HG03045 (cell line): Measurements from ENCODE around the gene UST.
"Not testable (repeated sequence)": the region's sequence is repeated elsewhere in the genome, so short reads cannot be mapped to it uniquely, and the experiment has no call there.

ENCODE experiments used
- ATAC-seq: cut with Tn5 transposase; IDR thresholded peaks from one replicate; pipeline ENCODE4 v1.9.1; 2021; ENCODE audit warnings: mild to moderate bottlenecking, moderate library complexity; ENCODE audit not compliant: unreplicated experiment

The UST gene

GRCh38 chr6:148735989-148736388 lies 10.8 kb upstream of the UST start:
- ATAC-seq = no peak

GRCh38 chr6:148736774-148737412 lies 9.9 kb upstream of the UST start:
- no peak for ATAC-seq

GRCh38 chr6:148737806-148738205 lies 9.0 kb upstream of the UST start:
- no peak for ATAC-seq

- ATAC-seq = no peak
These were observed 7.6 kb upstream of the UST start for GRCh38 chr6:148738946-148739821.

GRCh38 chr6:148739822-148740128 lies 7.1 kb upstream of the UST start:
- ATAC-seq = no peak

GRCh38 chr6:148743476-148743875 lies 3.4 kb upstream of the UST start:
- ATAC-seq = no peak

- ATAC-seq = no peak
These were observed 904 bp upstream of the UST start for GRCh38 chr6:148745926-148746325.

GRCh38 chr6:148747145-148747470 lies 278 bp downstream of the UST start:
- no peak for ATAC-seq

- ATAC-seq = no peak
These were observed 788 bp downstream of the UST start for GRCh38 chr6:148747471-148748165.

GRCh38 chr6:148749674-148750073 lies 2.8 kb downstream of the UST start:
- ATAC-seq = no peak

GRCh38 chr6:148750838-148751792 lies 4.3 kb downstream of the UST start:
- no peak for ATAC-seq

- ATAC-seq = no peak
These were observed 5.0 kb downstream of the UST start for GRCh38 chr6:148751793-148752170.

- not testable (repeated sequence) for ATAC-seq
These were observed 8.5 kb downstream of the UST start for GRCh38 chr6:148755379-148755778.

GRCh38 chr6:148757944-148758480 lies 11.2 kb downstream of the UST start:
- no peak for ATAC-seq

GRCh38 chr6:148758492-148758891 lies 11.7 kb downstream of the UST start:
- peak; percentile 85 for ATAC-seq

- ATAC-seq = no peak
These were observed 13.4 kb downstream of the UST start for GRCh38 chr6:148760258-148760534.

- ATAC-seq = peak; percentile 28
These were observed 14.0 kb downstream of the UST start for GRCh38 chr6:148760568-148761526.

GRCh38 chr6:148761527-148762011 lies 14.7 kb downstream of the UST start:
- ATAC-seq = no peak

GRCh38 chr6:148762231-148762630 lies 15.4 kb downstream of the UST start:
- no peak for ATAC-seq
